NCI-H2227 (cell line): Measurements from ENCODE around the gene RPL10A.

Experiments
- DNase-seq: peaks from one replicate; lab custom pipeline; 2025; ENCODE audit not compliant: unreplicated experiment; lab: John Stamatoyannopoulos, UW

RPL10A gene

DNA sequence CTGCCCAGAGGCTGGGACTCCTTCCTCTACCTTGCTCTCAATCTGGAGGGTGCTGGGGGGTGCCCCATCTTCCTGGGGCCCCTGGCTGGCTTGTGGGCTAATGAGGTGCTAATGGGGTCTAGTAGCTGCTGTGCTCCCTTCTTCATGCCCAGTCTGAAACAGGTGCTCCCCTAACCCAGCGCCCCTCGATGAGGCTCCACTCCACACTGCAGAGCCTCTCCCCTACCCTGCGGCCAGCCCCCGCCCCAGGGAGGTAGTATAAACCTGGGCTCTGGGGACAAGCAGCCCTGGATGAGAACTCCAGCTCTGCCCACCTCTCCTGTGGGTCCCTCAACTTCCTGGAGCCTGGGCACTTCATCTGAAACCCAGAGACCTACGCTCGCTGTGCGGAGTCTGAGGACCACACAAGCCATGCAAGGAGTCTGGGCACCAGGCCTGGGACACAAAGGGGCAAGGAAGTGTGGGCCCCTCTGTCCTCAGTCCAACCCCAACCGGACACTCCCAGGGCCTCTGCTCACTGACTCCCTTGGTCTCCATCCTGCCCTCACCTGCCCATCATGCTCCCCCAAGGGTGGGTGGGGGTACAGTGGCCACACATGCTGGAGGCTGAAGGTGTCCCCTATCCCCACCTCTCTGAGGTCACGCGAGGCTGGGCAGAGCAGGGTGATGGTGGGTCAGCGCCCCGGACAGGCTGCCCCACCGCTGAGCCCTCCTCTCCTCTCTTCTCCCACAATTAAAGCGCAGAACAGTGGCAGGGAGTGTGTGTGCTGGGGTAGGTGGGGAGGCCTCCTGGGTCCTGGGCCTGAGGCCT is 6.1 kb downstream of the RPL10A start:
- DNase-seq = no peak

DNA sequence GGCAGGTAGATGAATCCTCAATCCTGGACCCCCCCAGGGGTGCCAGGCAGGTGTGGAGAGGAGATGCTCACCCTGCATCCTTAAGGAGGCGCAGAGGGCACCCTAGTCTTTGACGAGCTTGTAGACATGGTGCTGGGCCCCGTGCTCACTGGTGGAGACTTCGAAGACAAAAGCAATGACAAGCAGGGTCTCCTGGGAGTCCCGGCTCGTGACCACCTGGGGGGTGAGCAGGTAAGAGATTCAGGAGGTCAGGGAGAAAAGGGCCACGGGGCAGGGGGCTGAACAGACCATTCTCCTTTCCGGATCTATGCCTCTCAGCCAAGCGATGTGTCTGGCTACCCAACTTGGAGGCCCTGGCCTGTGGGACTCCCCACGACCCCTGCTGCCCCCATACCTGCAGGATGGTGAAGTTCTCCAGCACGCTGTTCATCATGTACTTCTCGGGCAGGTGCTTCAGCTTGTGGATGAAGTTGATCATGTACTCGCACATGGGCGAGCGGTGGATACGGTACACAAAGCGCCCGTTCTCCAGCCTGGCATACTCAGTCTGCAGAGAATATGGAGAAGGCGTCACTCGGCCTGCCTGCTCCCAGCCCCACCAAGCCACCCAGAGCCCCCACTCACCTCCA is 6.9 kb downstream of the RPL10A start:
- DNase-seq = no peak

DNA sequence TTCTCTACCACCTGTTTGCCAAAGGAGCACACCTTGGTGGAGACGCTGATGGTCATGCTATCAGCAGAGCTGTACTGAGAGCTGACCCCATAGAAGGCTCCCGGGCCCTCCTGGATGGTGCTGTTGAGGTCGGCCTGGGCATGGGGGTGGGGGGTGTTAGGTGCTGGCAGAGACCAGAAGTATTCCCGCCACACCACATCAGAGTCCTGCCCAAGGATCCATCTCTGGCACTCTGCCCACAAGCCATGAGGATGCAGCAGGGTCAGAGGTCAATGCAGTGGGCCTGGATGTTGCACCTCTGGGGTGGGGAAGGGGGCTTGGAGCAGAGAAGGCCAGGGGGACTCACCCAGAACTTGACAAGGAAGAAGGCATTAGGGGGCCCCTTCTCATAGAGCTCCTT is 7.4 kb downstream of the RPL10A start:
- no peak for DNase-seq

DNA sequence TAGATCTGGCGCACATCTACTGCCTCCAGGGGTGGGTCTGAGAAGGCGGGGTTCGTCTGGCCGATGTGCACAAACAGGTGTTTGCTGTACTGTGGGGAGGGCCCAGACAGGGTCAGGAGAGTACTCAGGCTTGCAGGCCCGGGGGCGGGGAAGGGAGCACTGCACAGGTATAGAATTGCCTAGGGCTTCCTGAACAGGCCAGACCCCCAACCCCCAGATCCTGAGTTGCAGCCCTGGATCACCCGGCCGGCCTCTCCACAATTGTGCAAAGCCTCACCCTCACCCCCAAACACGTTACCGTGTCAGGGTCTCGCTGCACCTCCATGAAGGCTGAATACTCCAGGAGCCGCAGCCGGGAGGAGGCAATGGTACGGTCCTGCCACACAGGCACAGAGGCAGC is 7.8 kb downstream of the RPL10A start:
- no peak for DNase-seq

DNA sequence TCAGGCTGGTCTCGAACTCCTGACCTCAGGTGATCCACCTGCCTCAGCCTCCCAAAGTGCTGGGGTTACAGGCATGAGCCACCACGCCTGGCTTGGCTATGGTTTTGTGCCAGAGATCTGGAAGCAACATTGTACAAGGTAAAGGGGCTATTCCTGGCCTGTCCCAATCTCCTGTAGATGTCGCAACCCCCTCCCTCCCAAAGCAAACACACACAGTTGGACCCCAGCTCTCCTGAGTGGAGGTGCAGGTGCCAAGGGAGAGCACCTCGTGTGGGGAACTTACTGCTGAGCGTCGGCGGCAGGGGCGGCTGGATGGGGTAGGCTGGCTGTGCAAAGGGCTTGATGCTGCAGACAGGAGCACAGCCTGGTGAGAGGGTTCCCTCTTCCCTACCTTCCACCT is 8.8 kb downstream of the RPL10A start:
- no peak for DNase-seq

DNA sequence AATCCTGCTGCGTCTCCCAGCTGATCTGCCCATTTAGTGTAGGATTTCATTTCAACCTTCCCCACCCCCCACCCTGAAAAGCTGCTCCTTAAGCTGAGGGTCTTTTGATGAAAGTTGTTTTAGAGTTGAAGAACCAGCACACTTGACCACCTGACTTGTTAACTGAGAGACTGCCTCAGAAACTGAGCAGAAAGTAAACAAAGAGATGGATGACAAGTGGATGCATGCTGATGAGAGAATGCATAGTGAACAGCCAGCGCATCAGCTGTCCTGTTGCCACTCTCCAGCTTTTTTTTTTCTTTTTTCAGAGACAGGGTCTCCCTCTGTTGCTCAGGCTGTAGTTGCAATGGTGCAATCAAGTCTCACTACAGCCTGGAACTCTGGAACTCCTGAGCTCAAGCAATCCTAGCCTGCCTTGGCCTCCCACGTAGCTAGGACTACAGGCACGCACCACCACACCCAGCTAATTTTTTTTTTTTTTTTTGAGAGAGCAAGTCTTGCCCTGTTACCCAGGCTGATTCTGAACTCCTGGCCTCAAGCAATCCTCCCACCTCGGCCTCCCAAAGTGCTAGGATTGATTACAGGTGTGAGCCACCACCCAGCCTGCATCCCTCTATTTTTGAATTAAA is 9.5 kb downstream of the RPL10A start:
- DNase-seq = no peak

DNA sequence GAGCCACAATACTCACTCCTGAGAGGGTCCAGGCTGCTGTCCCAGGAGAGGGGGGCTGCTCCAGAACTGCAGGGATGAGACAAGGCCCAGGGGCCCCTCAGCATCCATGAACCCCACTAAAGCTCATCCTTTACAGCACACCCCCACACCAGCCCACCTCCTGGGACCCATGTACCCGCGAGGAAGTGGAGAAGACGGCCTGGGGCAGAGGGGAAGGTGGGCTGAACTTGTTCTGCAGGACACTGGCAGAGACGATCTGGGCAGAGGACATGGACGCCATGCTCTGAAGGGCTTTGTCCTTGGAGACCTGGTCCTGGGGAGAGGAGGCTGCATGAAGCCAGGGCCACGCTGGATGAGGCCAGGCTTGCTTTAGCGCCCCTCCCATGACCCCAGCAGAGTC is 10.1 kb downstream of the RPL10A start:
- DNase-seq = no peak

DNA sequence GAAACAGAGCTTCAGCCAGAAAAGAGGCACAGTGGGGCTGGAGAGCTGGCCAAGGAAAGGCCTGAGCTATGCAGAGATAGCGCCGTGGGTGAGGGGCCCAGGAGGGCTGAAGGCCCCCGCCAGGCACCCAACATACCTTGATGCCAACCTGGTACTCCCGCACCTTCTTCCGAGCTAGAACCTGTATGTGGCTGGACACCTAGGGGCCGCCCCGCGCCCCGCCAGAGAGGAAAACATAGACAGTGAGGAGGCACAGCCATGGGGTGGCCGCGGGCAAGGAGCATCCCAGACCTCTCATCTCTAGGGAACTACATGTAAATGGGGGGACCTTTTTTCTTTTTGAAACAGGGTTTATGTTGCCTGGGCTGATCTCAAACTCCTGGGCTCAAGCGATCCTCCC is 12.0 kb downstream of the RPL10A start:
- DNase-seq = no peak

DNA sequence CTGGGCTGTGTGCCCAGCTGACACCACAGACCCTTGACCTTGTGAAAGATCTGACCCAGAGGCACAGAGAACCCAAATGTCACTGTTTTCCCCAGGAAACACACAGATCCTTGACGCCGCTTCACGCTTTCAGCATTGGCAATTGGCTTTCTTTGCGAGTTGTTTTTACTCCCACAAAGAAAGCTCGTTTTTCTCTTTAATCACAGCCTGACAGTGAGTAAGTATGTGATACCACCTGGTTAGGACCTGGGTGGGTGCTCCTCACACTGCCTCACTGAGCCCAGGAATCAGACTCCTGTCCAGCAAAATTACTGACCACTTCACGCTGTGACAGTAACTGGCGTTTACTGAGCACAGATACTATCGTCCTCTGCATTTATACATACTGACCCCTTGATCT is 13.0 kb downstream of the RPL10A start:
- DNase-seq = no peak

DNA sequence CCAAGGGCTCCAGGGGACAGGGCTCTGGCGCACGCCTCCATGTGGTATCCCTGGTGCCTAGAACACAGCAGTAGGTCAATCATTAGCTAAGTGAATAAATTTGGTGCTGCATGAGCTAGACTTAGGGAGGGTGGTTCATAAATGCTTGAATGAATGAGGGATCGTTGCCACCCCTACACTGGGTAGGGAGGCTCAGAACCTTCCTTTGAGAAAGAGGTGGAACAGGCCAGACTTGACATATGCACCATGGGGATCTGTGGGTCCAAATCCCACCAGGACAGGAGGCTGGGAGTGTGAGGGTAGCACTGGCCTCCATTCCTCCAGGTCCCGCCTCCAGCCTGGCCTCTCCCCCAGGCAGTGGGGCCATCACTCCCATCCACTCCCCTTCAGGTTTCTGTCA is 14.9 kb downstream of the RPL10A start:
- DNase-seq = no peak

DNA sequence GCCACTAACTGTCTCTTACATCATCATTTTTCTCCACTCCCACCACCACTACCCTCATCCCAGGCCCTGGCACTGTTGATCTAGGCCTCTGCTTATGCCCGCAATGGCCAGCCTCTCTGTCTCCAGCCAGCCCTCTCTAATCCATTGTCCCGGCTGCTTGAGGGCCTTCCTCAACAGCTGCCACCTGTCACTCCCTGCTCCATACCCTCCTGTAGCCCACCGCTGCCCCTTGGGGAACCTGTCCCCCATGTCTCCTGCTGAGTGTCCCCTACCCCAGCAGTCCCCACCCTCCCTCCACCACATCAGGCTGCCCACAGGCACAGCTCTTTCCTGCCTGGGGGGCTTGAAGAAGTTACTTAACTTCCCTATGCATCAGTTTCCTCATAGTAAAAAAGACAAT is 15.3 kb downstream of the RPL10A start:
- DNase-seq = no peak

DNA sequence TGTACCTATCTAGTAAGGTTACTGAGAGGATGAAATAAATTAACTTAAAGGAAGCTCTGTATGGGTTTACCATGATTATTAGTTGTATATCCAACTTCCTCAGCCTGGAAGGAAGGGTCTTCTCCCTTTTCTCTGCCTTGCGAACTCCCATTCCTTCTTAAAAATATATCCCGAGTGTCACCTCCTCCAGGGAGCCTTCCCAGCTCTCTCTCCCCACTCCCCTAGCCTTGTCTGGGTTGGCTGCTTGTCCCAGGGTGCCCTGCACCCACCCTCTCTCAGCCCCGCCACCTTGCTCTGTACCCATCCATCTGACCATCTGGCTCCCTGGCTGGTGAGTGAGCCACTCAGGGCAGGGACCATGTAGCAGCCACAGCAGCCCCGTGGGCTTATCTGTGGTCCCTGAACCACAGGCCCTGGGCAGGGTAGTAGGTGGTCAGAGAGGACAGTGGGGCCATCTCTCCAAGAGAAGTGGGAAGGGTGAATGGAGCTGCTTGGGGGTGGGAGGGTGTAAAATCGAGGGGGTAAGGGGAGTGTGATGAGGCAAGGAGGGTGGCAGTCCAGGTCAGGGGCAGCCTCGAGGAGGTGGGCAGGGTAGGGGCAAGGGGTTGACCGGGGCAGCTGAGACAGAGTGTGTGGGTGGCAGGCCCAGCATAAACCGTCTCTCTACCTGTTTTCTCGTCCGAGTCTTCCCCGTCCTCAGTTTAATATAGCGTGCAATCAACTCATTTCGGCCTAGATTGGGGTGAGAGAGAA is 15.9 kb downstream of the RPL10A start:
- no peak for DNase-seq

DNA sequence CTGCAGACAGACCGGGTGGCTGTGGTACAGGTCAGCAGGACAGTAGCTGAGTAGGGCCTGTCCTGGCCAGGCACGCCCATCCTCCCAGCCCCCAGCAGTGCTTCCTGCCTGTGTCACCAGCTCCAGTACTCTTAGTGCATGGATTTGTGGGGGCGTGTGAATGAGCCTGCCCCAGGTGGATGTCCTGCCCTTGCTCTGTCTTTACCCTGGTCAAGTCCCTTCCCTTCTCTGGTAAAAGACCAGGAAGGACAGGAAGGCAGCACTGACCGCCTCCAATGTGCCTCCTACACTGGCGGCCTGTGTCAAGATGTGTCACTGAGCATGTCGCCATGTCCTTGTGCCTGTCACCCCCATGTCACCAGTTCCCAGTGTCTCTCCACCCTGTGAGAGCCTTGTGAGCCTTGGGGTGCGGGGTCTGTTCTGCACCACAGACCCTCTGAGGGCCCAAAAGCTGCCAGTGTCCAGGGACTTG is 16.8 kb downstream of the RPL10A start:
- DNase-seq = no peak

DNA sequence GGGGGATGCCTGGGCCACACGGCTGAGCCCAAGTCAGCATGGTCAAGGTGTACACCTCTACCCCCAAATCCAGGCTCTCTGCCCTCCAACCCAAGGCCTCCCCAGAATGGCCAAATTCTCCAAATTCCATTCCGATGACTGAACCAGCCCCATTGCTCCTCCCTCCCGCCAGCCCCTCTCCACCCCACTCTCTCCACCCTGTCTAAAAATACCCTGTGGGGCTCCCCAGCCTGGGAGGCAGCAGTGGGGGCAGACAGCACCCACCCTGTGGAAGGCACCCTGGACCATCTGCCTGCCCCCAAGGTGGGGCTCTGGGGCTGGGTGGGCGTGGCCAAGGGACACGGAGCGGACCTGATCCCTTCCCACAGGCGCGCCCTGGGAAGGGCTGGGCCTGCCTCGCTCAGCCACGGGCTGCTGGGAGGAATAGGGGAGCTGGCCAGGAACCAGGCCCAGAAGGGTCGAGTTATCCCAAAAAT is 17.2 kb downstream of the RPL10A start:
- no peak for DNase-seq

DNA sequence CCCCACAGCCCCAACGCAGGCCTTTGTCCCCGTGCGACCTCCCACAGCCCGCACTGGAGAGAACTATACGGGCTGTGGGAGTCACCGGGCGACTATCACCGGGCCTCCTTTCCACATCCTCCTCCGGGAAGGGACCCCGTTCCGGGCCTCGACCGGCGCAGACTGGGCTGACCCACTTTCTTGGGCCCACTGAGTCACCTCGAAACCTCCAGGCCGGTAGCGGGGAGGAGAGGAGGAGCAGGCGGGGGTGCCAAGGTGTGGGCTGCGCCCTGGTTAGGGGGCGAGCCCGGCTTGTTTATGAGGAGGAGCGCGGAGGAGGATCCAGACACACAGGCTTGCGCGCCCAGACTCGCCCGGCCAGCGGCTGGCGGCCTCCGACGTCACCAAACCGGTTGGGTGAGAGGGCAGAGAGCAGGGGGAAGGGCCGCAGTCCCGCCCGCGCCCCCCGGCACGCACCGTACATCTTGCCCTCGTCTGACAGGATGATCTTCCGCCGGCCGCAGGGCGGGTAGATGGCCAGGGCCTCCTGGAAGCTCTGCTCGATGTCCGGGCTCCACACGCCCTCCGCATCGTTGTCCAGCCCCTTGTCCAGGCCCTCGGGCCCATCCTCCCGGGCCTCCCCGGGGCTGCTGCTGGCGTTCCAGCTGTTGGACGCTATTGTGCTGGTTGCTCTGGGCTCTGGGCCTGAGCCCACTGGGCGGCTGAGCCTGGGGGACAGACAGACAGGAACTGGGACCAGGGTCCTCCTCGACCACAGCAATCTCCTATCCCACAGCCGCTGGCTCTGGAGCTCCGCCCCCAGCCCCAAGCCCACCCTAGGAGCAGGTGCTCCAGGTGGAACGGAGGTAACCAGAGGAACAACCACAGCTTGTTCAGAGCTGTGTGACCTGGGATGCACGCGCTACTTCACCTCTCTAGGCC is 18.1 kb downstream of the RPL10A start:
- DNase-seq = no peak

DNA sequence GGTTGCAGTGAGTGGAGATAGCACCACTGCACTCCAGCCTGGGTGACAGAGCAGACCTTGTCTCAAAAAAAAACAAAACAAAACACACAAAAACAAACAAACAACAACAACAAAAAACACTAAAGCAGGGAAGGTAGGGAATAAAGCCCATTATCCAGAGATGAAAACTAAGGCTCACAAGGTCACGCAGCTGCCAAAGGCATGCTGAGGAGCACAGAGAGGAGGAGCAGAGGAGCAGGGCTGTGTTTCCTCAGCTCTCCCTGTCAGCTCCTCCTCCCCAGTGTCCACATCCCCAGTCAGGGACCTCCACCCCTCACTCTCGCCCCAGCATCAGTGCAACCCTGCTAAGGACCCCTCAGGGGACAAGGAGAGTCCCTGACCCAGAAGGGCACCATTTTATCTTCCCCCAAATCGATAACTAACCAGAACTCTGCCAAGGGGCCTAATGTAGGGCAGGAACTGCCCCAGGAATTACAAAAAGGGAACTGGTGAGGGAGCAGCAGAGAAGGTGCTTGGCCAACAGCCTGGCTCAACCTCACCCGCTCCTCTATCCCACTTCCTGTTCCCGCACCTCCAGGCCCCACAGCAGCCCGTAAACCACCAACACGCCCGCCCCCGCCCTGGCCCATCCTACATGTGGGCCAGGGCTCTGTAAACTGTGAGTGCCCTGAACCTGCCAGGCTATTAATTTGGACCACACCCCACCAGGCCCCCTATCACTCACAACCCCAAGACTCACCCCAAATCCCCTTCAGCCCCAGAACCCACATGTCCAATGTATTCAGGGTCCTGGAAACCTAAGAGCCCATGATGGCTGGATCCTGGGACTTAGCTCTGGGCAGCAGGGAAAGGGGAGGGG is 19.7 kb downstream of the RPL10A start:
- DNase-seq = no peak

DNA sequence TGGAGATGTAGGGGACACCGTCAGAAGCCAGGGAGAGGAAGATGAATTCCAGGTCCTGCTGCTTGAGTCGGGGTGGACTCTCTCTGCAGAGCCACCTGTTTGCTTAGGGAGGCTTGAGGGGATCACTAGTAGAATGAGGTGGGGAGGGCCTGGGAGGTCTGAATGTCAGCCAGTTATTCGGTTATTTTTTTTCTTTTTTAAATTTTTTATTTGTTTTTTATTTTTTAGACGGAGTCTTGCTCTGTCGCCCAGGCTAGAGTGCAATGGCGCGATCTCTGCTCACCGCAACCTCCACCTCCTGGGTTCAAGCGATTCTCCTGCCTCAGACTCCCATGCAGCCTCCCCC is 20.3 kb downstream of the RPL10A start:
- no peak for DNase-seq

DNA sequence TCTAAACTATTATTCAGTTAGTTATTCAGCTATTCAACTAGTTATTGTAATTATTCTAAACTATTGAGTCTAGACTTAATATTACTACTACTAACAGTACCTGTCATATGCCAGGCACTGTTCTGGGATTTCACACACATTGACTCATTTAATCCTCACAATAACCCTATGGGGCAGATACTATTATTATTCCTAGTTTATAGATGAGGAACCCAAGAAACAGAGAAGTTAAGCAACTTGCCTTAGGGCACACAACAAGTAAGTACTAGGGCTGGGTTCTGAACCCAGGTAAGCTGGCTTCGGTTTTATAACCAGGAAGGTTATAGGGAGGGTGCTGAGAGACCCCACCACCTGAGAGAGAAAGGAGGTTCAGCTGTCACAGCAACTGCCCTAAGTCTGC is 20.9 kb downstream of the RPL10A start:
- DNase-seq = no peak

DNA sequence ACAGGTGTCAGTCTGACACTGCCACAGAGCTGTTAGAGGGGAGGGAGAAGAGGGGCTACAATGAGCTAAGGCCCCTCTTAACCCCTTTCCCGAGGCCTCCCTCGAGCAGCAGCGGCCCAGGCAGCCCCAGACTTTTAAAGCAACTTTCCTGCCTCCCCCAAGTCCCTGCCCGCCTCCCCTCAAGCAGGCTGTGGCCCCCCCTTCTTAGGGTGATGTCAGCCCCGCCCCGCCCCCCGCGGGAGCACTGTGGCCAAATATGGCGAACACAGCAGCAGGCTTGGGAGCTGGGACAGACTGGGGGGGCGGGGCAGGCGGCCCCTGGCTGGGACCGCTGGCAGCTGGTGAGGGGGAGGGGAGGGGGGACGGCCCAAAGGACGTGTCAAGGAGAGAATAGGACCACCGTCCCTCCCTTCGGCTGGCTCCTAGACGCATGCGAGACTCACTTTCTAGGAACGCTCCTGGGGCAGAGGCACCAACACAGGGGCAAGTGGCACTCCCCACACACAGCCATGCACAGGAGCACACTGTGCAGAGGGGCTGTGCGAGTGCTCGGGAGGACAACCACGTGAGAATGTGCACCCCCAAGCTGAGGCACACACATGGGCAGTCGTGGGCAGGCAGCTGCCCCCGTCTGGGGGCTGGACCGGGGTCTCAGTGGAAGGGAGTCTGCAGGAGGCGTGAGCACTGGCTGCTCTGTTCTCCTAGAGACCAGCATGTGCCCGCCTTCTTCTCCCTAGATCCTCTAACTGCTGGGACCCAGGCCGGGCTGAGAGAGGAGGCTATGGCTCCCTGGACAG is 22.0 kb downstream of the RPL10A start:
- peak; percentile 78 for DNase-seq
